Activated CD8-positive, alpha-beta T cell treated with anti-CD3 and anti-CD28 coated beads for 36 hours (primary cell): ENCODE results near the gene HNRNPUL1. TPM values are rescaled to one million over a fixed set of nuclear protein-coding genes. Genes with fewer than 3 reads are reported as not detected.
"Not testable (repeated sequence)": the region's sequence is repeated elsewhere in the genome, so short reads cannot be mapped to it uniquely, and the experiment has no call there.

Experiments
- ATAC-seq: fragments of 200-7000 bp; cut with Tn5 transposase; one replicate; pipeline ENCODE4 v1.10.0; 2021; ENCODE audit warnings: mild to moderate bottlenecking, moderate library complexity
- CTCF ChIA-PET: fragments of 350-600 bp; sonication (Branson Sonifier 250); formaldehyde crosslinking; loops from one replicate; lab custom pipeline; 2021; ENCODE audit warnings: antibody characterized with exemption; lab: Charles Lee
- POLR2A ChIA-PET: fragments of 350-600 bp; sonication (Branson Sonifier 250); formaldehyde crosslinking; loops from one replicate; lab custom pipeline; 2021; ENCODE audit warnings: antibody characterized with exemption; lab: Charles Lee
- DNase-seq: peaks from one replicate; pipeline ENCODE4 v3.0.0-alpha.2; 2020
- H3K27ac Mint-ChIP-seq: one replicate; pipeline ENCODE4 v1.8.0; 2021; ENCODE audit warnings: mild to moderate bottlenecking, mixed read lengths
- H3K27me3 Mint-ChIP-seq: one replicate; pipeline ENCODE4 v1.8.0; 2021; ENCODE audit warnings: mixed read lengths
- H3K36me3 Mint-ChIP-seq: one replicate; pipeline ENCODE4 v1.8.0; 2021; ENCODE audit warnings: low read depth, mixed read lengths
- H3K4me1 Mint-ChIP-seq: one replicate; pipeline ENCODE4 v1.8.0; 2021; ENCODE audit warnings: low read depth, mixed read lengths
- H3K4me3 Mint-ChIP-seq: one replicate; pipeline ENCODE4 v1.8.0; 2021; ENCODE audit warnings: mild to moderate bottlenecking, moderate library complexity, mixed read lengths
- H3K9me3 Mint-ChIP-seq: one replicate; pipeline ENCODE4 v1.8.0; 2021; ENCODE audit warnings: mixed read lengths
- CTCF ChIP-seq: fragments of 200-600 bp; IDR thresholded peaks from one replicate; pipeline ENCODE4 v1.8.0; 2022; ENCODE audit warnings: antibody characterized with exemption, mild to moderate bottlenecking
- intact Hi-C: fragments of 100-400 bp; cut with micrococcal nuclease; formaldehyde crosslinking; loops from one replicate; pipeline ENCODE4 v1.10.0; 2022
- total RNA-seq, 2 experiments: library from RNA; stranded (reverse); gene quantifications; one replicate each; pipeline ENCODE4 v1.2.3, GENCODE V29; 2021

The HNRNPUL1 gene
- total RNA-seq, 2 experiments from 2014 or later: 257 to 259 TPM

- DNase-seq: peak; percentile 61
- intact Hi-C loops: loop anchor here (5.0 kb wide), 1 partner anchor 35 kb away; the partner anchor contains the start of gene HNRNPUL1
Observed at GRCh38 chr19:41226874-41227390, 37.2 kb upstream of the HNRNPUL1 start.

GRCh38 chr19:41228486-41228885 is 35.7 kb upstream of the HNRNPUL1 start:
- no peak for DNase-seq
- Mint-ChIP-seq H3K27me3 (peaks cover 9% of the 10 kb centered on the region), H3K4me3 (no peak overlapping the region), H3K27ac (no peak overlapping the region), H3K36me3 (no peaks in the 10 kb centered on the region), H3K4me1 (peaks cover 32% of the 10 kb centered on the region), H3K9me3 (no peaks in the 10 kb centered on the region)
- ChIA-PET CTCF (no interaction called here), POLR2A (no interaction called here)
- intact Hi-C loops: loop anchor here (5.0 kb wide), 1 partner anchor 34 kb away; the partner anchor contains the start of gene HNRNPUL1
- TF ChIP-seq CTCF: no peak
- no peak for ATAC-seq

More at GRCh38 chr19:41226874-41227390, 37.2 kb upstream of the HNRNPUL1 start:
- ChIA-PET CTCF (no interaction called here), POLR2A (interaction anchor here (0.8 to 1.2 kb wide), 4 partner anchors 36 to 41 kb away, joined by 3 to 6 read pairs (median 3); no protein-coding TSS in a partner anchor)
- H3K27me3 Mint-ChIP-seq: peaks cover 13% of the 10 kb centered on the region
- peak; percentile 52 for ATAC-seq
- H3K4me3 Mint-ChIP-seq: peak overlapping the region; percentile 71
- TF ChIP-seq CTCF: no peak
- peak overlapping the region; percentile 84 for H3K27ac Mint-ChIP-seq
- peaks cover 32% of the 10 kb centered on the region for H3K4me1 Mint-ChIP-seq
- H3K36me3 Mint-ChIP-seq: no peaks in the 10 kb centered on the region
- no peaks in the 10 kb centered on the region for H3K9me3 Mint-ChIP-seq

GRCh38 chr19:41229338-41229737 is 34.8 kb upstream of the HNRNPUL1 start:
- H3K9me3 Mint-ChIP-seq, ATAC-seq, H3K36me3 Mint-ChIP-seq, H3K4me3 Mint-ChIP-seq, H3K27me3 Mint-ChIP-seq, CTCF ChIA-PET, DNase-seq, H3K27ac Mint-ChIP-seq, POLR2A ChIA-PET: not testable (repeated sequence)
- intact Hi-C loops: loop anchor here (5.0 kb wide), 1 partner anchor 33 kb away; the partner anchor contains the start of gene HNRNPUL1
- peaks cover 24% of the 10 kb centered on the region for H3K4me1 Mint-ChIP-seq

GRCh38 chr19:41230067-41230857 is 33.9 kb upstream of the HNRNPUL1 start:
- intact Hi-C loops: no loop called here
- Mint-ChIP-seq H3K36me3 (no peaks in the 10 kb centered on the region), H3K27me3 (peaks cover 9% of the 10 kb centered on the region), H3K4me3 (no peak overlapping the region), H3K4me1 (peaks cover 19% of the 10 kb centered on the region), H3K27ac (no peak overlapping the region), H3K9me3 (no peaks in the 10 kb centered on the region)
- ChIA-PET POLR2A (no interaction called here), CTCF (no interaction called here)
- ATAC-seq: no peak
- DNase-seq: no peak
- no peak for TF ChIP-seq CTCF

GRCh38 chr19:41232686-41233085 is 31.5 kb upstream of the HNRNPUL1 start:
- ChIA-PET POLR2A (no interaction called here), CTCF (interaction anchor here (1.1 kb wide), 1 partner anchor 30 kb away, joined by 3 read pairs; no protein-coding TSS in a partner anchor)
- no peak for TF ChIP-seq CTCF
- H3K27ac Mint-ChIP-seq: no peak overlapping the region
- no peaks in the 10 kb centered on the region for H3K36me3 Mint-ChIP-seq
- DNase-seq (no peak), ATAC-seq (no peak)
- H3K9me3 Mint-ChIP-seq: no peaks in the 10 kb centered on the region
- peaks cover 3% of the 10 kb centered on the region for H3K27me3 Mint-ChIP-seq
- peaks cover 3% of the 10 kb centered on the region for H3K4me1 Mint-ChIP-seq
- intact Hi-C loops: no loop called here
- no peak overlapping the region for H3K4me3 Mint-ChIP-seq
